WERI-Rb-1 (cell line): ENCODE data around the gene ADAMTS2.
A peak's percentile ranks its signal among the peaks of the same experiment; 100 is the strongest.

Source experiments
- DNase-seq: peaks from one replicate; pipeline ENCODE4 v3.0.0-alpha.2; 2020
- H3K27ac ChIP-seq: fragments of 250-450 bp; sonication (Bioruptor Pico); 2 replicates; pipeline ENCODE4 v1.5.1; 2020; ENCODE audit warnings: mild to moderate bottlenecking, moderate library complexity
- H3K27me3 ChIP-seq: fragments of 250-450 bp; sonication (Bioruptor Pico); 2 replicates; pipeline ENCODE4 v1.5.1; 2021; ENCODE audit warnings: mild to moderate bottlenecking, low read depth, moderate library complexity; ENCODE audit not compliant: insufficient read depth, severe bottlenecking
- H3K36me3 ChIP-seq: fragments of 250-450 bp; sonication (Bioruptor Pico); 2 replicates; pipeline ENCODE4 v1.5.1; 2020; ENCODE audit warnings: mild to moderate bottlenecking, moderate library complexity
- H3K4me3 ChIP-seq: 2 replicates; pipeline ENCODE4 v1.5.1; 2011; ENCODE audit warnings: low read depth, mild to moderate bottlenecking, control low read depth, low read length
- H3K9me3 ChIP-seq: fragments of 250-450 bp; sonication (Bioruptor Pico); 2 replicates; pipeline ENCODE4 v1.5.1; 2021; ENCODE audit warnings: mild to moderate bottlenecking, moderate library complexity; ENCODE audit not compliant: severe bottlenecking
- CTCF ChIP-seq: IDR thresholded peaks from 2 replicates; pipeline ENCODE4 v1.5.1; 2011; ENCODE audit warnings: low read depth, mild to moderate bottlenecking, control low read depth, inconsistent platforms, low read length

The ADAMTS2 gene

DNA sequence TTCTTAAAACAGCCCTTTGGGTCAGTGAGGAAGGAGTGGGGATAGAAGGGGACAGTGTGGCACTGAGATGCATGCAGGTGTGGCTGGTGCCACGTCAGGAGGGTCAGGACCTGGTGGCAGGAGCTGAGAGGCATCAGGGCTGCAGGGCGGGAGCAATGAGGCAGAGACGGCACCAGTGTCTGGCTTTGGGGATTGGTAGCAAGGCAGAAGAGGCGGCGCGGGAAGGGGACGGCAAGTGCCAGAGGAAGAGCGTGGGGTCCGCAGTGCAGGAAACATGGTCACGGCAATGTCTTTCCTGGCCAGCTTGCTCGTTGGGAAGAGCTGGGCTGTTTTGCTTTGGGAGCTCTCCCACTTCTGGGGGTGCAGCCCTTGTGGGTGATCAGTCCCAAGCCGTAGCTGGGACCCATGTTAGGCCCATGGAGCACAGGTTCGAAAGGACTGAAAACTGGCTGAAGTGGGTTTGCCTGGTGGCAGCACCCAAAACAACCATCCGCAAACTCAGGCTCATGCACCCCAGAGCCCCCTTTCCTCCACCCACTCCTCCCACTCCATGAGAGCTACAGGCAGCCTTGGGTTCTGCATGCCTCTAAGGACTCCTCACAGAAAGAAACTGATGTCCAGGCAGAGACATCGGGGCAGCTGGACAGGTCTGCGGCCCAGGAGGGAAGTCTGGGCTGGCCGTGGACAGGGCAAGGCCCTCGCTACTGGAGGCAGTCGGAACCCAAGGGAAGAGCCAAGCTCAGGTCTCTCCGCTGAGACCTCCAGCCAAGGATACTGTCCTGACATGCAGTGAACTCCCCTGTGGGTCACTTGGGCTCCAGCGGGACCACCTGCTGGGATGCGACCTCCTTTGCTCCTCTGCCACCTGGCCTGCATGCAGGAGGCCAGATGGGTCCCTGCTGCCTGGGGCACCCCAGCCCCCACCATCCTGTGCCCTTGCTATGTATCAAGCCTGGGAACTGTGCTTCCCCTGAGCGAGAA lies 180.6 kb downstream of the ADAMTS2 start:
- peak; percentile 70 for DNase-seq

GRCh38 chr5:179163236-179164155 lies 181.8 kb downstream of the ADAMTS2 start:
- no peak for DNase-seq

More for the DNA sequence above, 180.6 kb downstream of the ADAMTS2 start:
- Histone ChIP-seq H3K27ac (peak overlapping the region; percentile 34), H3K9me3 (no peaks in the 10 kb centered on the region), H3K4me3 (no peak overlapping the region), H3K27me3 (no peaks in the 10 kb centered on the region), H3K36me3 (no peaks in the 10 kb centered on the region)
- TF ChIP-seq CTCF: no peak

DNA sequence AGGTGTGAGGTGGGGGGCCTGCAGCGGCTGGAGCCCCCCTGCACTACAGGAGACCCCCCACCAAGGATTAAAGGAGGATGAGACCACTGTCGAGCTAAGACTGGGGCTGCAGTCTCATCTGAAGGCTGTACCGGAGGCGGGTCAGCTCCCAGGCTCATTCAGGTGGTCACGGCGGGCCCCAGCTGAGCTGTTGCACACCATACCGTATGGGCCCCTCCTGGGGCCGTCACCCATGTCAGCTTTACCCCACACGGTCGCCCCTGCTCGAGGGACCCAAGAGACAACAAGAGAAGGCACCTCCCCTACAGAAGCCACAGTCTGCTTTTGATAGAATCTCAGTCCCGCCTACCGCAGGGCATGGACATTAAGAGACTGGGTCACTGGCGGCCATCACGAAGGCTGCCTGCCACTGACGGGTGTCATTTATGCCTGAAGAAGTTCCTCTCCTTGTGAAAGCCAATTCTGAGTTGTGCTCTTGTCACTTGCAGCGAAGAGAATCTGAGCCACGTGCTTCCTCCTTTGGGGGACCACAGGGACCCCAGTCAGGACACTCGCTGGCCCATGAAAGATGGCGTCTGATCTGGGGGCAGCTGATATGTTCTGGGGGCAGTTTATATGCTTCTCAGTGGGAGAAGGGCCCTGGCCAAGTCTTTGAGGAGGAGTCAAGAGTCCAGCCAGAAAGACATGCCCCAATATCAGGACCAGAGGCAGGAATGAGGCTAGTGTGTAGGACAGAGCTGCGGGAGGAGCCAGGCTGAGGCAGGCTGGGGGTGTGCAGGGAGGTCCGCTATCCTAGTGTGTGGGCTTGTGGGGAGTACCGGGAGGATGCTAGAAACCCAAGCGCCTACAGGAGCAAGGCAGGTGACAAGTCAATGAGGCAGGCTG lies 182.7 kb downstream of the ADAMTS2 start:
- Histone ChIP-seq H3K9me3 (no peaks in the 10 kb centered on the region), H3K4me3 (no peak overlapping the region), H3K27ac (no peak overlapping the region), H3K36me3 (no peaks in the 10 kb centered on the region), H3K27me3 (no peaks in the 10 kb centered on the region)
- no peak for TF ChIP-seq CTCF
- no peak for DNase-seq

More at GRCh38 chr5:179163236-179164155, 181.8 kb downstream of the ADAMTS2 start:
- no peaks in the 10 kb centered on the region for H3K36me3 ChIP-seq
- no peaks in the 10 kb centered on the region for H3K9me3 ChIP-seq
- TF ChIP-seq CTCF: no peak
- no peak overlapping the region for H3K27ac ChIP-seq
- no peak overlapping the region for H3K4me3 ChIP-seq
- H3K27me3 ChIP-seq: no peaks in the 10 kb centered on the region

- no peak for DNase-seq
- H3K9me3 ChIP-seq: no peaks in the 10 kb centered on the region
- H3K27me3 ChIP-seq: no peaks in the 10 kb centered on the region
- no peaks in the 10 kb centered on the region for H3K36me3 ChIP-seq
- no peak for TF ChIP-seq CTCF
- H3K4me3 ChIP-seq: no peak overlapping the region
- no peak overlapping the region for H3K27ac ChIP-seq
Observed at GRCh38 chr5:179161901-179162300, 183.4 kb downstream of the ADAMTS2 start.

GRCh38 chr5:179160584-179160983 lies 184.7 kb downstream of the ADAMTS2 start:
- Histone ChIP-seq H3K27ac (no peak overlapping the region), H3K4me3 (no peak overlapping the region), H3K9me3 (no peaks in the 10 kb centered on the region), H3K27me3 (no peaks in the 10 kb centered on the region), H3K36me3 (no peaks in the 10 kb centered on the region)
- TF ChIP-seq CTCF: no peak
- no peak for DNase-seq
